Panc1 (cell line): ENCODE measurements around the gene B4GALT6. TPM values are rescaled to one million over a fixed set of nuclear protein-coding genes. Genes with fewer than 3 reads are reported as not detected.

Source experiments
- ATAC-seq: fragments of 200-7000 bp; cut with Tn5 transposase; 2 replicates; pipeline ENCODE4 v1.9.1; 2020; ENCODE audit warnings: mild to moderate bottlenecking, moderate library complexity
- BruUV-seq: library from RNA; stranded (reverse); fragments of 400-500 nt; replicated peaks from 2 replicates; lab custom pipeline; 2021; lab: Mats Ljungman, UMichigan
- CTCF ChIA-PET: fragments of 300-600 bp; sonication (Branson Sonifier 250); formaldehyde crosslinking; loops from one replicate; lab custom pipeline; 2022; ENCODE audit warnings: antibody characterized with exemption; lab: Charles Lee
- POLR2A ChIA-PET: fragments of 300-600 bp; sonication (Branson Sonifier 250); formaldehyde crosslinking; loops from one replicate; lab custom pipeline; 2022; ENCODE audit warnings: antibody characterized with exemption; lab: Charles Lee
- DNase-seq: peaks from one replicate; pipeline ENCODE4 v3.0.0-alpha.2; 2010; ENCODE audit warnings: low read depth, low spot score
- H3K27ac ChIP-seq: 2 replicates; pipeline ENCODE4 v1.5.1; 2011; ENCODE audit warnings: mild to moderate bottlenecking, low read length, inconsistent platforms
- H3K27me3 ChIP-seq: fragments of 200-500 bp; sonication (Bioruptor generic); 2 replicates; pipeline ENCODE4 v1.6.0; 2014; ENCODE audit warnings: low read length, inconsistent platforms; ENCODE audit not compliant: control insufficient read depth, insufficient read depth
- H3K36me3 ChIP-seq: fragments of 200-500 bp; sonication (Bioruptor generic); 2 replicates; pipeline ENCODE4 v1.5.1; 2014; ENCODE audit warnings: inconsistent platforms, mild to moderate bottlenecking, low read length, moderate library complexity; ENCODE audit not compliant: control insufficient read depth, insufficient read depth
- H3K4me1 ChIP-seq: 2 replicates; pipeline ENCODE4 v1.5.1; 2011; ENCODE audit warnings: inconsistent platforms, mild to moderate bottlenecking, low read length, moderate library complexity; ENCODE audit not compliant: control insufficient read depth, insufficient read depth
- H3K4me3 ChIP-seq, 2 experiments: 2 replicates each; pipeline ENCODE4 v1.5.1; 2011 to 2012; ENCODE audit warnings: low read depth in 2 of 2, low read length in 2 of 2, mild to moderate bottlenecking in 2 of 2, inconsistent platforms in 1 of 2, moderate library complexity in 1 of 2
- H3K9me3 ChIP-seq: fragments of 200-500 bp; sonication (Bioruptor generic); 2 replicates; pipeline ENCODE4 v1.5.1; 2014; ENCODE audit warnings: low read depth, mild to moderate bottlenecking, inconsistent platforms, low read length, moderate library complexity; ENCODE audit not compliant: control insufficient read depth, insufficient read depth
- POLR2AphosphoS5 ChIP-seq: IDR thresholded peaks from 2 replicates; pipeline ENCODE4 v1.6.1; 2012; ENCODE audit warnings: mild to moderate bottlenecking, low read depth, low read length, moderate library complexity
- SIN3A ChIP-seq: IDR thresholded peaks from 2 replicates; pipeline ENCODE4 v1.6.1; 2012; ENCODE audit warnings: low read depth, mild to moderate bottlenecking, low read length, moderate library complexity, borderline replicate concordance; ENCODE audit not compliant: insufficient read depth
- TCF7L2 ChIP-seq: IDR thresholded peaks from 2 replicates; pipeline ENCODE4 v1.6.1; 2011; ENCODE audit warnings: mild to moderate bottlenecking, low read depth, low read length, inconsistent platforms
- in situ Hi-C: cut with HindIII; loops from 2 replicates; pipeline ENCODE4 v1.10.0; 2016; ENCODE audit warnings: low sequenced_read_pairs, low pct_unique_long_range_greater_than_20kb
- intact Hi-C: fragments of 100-400 bp; cut with micrococcal nuclease; formaldehyde crosslinking; loops from one replicate; pipeline ENCODE4 v1.10.0; 2022; ENCODE audit not compliant: unreplicated experiment
- total RNA-seq: library from RNA; stranded (reverse); gene quantifications from one replicate; pipeline ENCODE4 v1.2.1, GENCODE V29; 2021; ENCODE audit not compliant: unreplicated experiment
- TF ChIP-seq, protein P1 (sequence below): fragments of 450-650 bp; IDR thresholded peaks from 2 replicates; pipeline ENCODE4 v1.5.1; 2017; ENCODE audit warnings: mild to moderate bottlenecking
- TF ChIP-seq, protein P2 (sequence below), 2 experiments: IDR thresholded peaks; 2 replicates each; pipeline ENCODE4 v1.6.1; 2011 to 2012; ENCODE audit warnings: low read depth in 2 of 2, control low read depth in 1 of 2, low read length in 1 of 2, mild to moderate bottlenecking in 1 of 2, moderate library complexity in 1 of 2; ENCODE audit not compliant: insufficient read depth in 1 of 2

B4GALT6 gene
- total RNA-seq, 1 experiment from 2014 or later = 36.3 TPM

DNA sequence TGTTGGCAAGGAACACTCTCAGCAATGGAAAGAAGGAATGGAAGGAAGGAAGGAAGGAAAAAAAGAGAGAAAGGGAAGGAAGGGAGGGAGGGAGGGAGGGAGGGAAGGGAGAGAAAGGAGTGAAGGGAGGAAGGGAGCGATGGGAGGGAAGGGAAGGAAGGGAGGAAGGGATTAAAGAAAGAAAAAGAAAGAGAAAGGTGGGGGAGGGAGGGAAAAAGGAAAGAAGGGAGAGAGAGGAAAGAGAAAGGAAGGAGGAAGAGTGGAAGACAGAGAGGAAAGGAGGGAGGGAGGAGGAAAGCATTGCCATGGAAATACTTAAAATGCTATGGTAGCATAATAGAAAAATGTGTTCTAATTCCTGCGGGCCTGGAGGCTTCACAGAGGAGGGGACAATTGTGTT, 70.3 kb downstream of the B4GALT6 start:
- intact Hi-C loops (no loop called here), in situ Hi-C loops (no loop called here)
- Histone ChIP-seq H3K36me3 (no peaks in the 10 kb centered on the region), H3K27me3 (no peaks in the 10 kb centered on the region), H3K9me3 (no peaks in the 10 kb centered on the region), H3K4me3 (no peak overlapping the region), H3K27ac (no peak overlapping the region), H3K4me1 (no peaks in the 10 kb centered on the region)
- DNase-seq = no peak
- no TSS peak for BruUV-seq
- ChIA-PET POLR2A (no interaction called here), CTCF (interaction anchor here (0.6 kb wide), 1 partner anchor 15 kb away, joined by 3 read pairs; no protein-coding TSS in a partner anchor)
- TF ChIP-seq TCF7L2 (no peak), POLR2AphosphoS5 (no peak)
- TF ChIP-seq, protein P1, sequence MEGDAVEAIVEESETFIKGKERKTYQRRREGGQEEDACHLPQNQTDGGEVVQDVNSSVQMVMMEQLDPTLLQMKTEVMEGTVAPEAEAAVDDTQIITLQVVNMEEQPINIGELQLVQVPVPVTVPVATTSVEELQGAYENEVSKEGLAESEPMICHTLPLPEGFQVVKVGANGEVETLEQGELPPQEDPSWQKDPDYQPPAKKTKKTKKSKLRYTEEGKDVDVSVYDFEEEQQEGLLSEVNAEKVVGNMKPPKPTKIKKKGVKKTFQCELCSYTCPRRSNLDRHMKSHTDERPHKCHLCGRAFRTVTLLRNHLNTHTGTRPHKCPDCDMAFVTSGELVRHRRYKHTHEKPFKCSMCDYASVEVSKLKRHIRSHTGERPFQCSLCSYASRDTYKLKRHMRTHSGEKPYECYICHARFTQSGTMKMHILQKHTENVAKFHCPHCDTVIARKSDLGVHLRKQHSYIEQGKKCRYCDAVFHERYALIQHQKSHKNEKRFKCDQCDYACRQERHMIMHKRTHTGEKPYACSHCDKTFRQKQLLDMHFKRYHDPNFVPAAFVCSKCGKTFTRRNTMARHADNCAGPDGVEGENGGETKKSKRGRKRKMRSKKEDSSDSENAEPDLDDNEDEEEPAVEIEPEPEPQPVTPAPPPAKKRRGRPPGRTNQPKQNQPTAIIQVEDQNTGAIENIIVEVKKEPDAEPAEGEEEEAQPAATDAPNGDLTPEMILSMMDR = no peak
- no peak for ATAC-seq

DNA sequence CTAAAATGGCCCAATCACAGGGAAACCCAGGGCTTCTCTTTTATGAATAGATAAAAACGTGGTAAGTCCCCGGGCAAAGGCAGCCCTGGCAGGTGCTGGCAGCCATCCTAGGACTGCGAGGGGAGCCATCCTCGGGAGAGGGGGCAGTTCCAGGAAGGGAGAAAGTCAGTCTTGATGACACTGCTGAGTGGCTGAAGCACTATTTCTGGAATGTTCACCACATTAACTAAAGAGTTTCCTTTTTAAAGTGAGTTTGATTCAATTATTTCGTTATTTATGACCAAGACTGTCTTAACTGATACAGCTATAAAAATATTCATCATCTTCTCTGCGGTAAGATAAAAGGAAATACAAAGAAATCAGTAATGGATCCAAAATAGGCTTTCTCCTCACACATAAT, 72.3 kb downstream of the B4GALT6 start:
- intact Hi-C loops (no loop called here), in situ Hi-C loops (no loop called here)
- H3K4me1 ChIP-seq = no peaks in the 10 kb centered on the region
- ChIA-PET CTCF (no interaction called here), POLR2A (no interaction called here)
- no peak overlapping the region for H3K27ac ChIP-seq
- H3K27me3 ChIP-seq = no peaks in the 10 kb centered on the region
- BruUV-seq = no TSS peak
- H3K4me3 ChIP-seq = no peak overlapping the region
- DNase-seq = no peak
- no peaks in the 10 kb centered on the region for H3K36me3 ChIP-seq
- TF ChIP-seq, protein P2, sequence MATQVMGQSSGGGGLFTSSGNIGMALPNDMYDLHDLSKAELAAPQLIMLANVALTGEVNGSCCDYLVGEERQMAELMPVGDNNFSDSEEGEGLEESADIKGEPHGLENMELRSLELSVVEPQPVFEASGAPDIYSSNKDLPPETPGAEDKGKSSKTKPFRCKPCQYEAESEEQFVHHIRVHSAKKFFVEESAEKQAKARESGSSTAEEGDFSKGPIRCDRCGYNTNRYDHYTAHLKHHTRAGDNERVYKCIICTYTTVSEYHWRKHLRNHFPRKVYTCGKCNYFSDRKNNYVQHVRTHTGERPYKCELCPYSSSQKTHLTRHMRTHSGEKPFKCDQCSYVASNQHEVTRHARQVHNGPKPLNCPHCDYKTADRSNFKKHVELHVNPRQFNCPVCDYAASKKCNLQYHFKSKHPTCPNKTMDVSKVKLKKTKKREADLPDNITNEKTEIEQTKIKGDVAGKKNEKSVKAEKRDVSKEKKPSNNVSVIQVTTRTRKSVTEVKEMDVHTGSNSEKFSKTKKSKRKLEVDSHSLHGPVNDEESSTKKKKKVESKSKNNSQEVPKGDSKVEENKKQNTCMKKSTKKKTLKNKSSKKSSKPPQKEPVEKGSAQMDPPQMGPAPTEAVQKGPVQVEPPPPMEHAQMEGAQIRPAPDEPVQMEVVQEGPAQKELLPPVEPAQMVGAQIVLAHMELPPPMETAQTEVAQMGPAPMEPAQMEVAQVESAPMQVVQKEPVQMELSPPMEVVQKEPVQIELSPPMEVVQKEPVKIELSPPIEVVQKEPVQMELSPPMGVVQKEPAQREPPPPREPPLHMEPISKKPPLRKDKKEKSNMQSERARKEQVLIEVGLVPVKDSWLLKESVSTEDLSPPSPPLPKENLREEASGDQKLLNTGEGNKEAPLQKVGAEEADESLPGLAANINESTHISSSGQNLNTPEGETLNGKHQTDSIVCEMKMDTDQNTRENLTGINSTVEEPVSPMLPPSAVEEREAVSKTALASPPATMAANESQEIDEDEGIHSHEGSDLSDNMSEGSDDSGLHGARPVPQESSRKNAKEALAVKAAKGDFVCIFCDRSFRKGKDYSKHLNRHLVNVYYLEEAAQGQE (IDR thresholded peaks at IDR 0.05; ENCODE audit: insufficient read depth in 1 of 2, low read depth in 2 of 2, low read length in 1 of 2) = no peak
- TF ChIP-seq, protein P1 = no peak
- TF ChIP-seq POLR2AphosphoS5 = no peak
- TF ChIP-seq TCF7L2 = no peak
- no peak for TF ChIP-seq SIN3A
- no peak for ATAC-seq
- no peaks in the 10 kb centered on the region for H3K9me3 ChIP-seq
